ENCODE results near the gene SULT4A1.

DNA sequence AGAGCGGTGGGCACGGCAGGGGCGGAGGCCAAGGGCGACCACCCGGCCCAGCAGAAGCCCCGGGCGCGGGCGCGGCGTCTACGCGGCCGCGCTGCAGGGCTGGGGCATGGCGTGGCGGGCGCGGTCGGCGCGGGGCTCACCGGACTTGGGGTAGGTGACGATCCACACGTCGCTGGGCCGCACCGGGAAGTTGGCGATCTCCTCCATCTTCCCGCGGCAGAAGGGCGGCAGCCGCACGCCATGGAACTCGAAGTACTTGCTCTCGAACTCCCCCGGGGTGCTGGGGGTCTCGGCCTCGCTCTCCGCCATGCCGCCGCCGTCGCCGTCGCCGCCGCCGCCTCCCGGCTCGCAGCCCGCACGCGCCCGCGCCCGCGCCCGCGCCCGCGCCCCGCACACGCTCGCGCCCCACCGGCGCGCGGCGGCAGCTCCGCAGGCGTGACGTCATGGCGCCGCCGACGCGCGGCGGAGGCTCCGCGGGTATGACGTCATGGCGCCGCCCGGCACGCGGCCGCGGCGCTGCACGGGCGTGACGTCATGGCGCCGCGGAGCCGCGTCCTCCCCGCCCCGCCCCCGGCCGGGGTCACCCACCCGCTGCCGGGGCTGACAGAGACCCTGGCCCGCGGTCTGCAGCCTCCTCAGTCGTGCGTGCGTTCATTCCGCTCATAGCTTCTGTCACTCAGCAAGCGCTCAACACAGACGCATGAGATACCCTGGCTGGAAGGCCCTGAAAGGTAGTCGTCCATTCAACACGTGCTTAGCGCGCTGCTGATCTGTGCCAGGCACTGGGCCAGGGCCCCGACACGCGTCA, at the start of gene SULT4A1:
- TF ChIP-seq, protein P1, sequence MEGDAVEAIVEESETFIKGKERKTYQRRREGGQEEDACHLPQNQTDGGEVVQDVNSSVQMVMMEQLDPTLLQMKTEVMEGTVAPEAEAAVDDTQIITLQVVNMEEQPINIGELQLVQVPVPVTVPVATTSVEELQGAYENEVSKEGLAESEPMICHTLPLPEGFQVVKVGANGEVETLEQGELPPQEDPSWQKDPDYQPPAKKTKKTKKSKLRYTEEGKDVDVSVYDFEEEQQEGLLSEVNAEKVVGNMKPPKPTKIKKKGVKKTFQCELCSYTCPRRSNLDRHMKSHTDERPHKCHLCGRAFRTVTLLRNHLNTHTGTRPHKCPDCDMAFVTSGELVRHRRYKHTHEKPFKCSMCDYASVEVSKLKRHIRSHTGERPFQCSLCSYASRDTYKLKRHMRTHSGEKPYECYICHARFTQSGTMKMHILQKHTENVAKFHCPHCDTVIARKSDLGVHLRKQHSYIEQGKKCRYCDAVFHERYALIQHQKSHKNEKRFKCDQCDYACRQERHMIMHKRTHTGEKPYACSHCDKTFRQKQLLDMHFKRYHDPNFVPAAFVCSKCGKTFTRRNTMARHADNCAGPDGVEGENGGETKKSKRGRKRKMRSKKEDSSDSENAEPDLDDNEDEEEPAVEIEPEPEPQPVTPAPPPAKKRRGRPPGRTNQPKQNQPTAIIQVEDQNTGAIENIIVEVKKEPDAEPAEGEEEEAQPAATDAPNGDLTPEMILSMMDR (IDR thresholded peaks at IDR 0.05): no peak
- no peak for TF ChIP-seq POLR2A (IDR thresholded peaks at IDR 0.05)
